Measurements from ENCODE around the gene LDLRAP1. TPM values are rescaled to one million over a fixed set of nuclear protein-coding genes. Genes with fewer than 3 reads are reported as not detected.

LDLRAP1 gene
- total and polyA plus RNA-seq, 9 of the 15 experiments (the other 6 are each of a cell fraction or from before 2014, with no cell fraction given) = 0.56 to 29.6 (median 16.2) TPM

- TF ChIP-seq THAP12 (CRISPR knock-in tag; IDR thresholded peaks at IDR 0.05) (no peak), YBX1 (IDR thresholded peaks at IDR 0.05) (no peak), GTF2E2 (tag; IDR thresholded peaks at IDR 0.05) (no peak), ZNF785 (CRISPR knock-in tag; IDR thresholded peaks at IDR 0.05) (no peak), ZNF224 (CRISPR knock-in tag; IDR thresholded peaks at IDR 0.05) (no peak), ZNF589 (CRISPR knock-in tag; IDR thresholded peaks at IDR 0.05; ENCODE audit: low read depth) (no peak), C11orf30 (IDR thresholded peaks at IDR 0.05; ENCODE audit: low read depth) (no peak), NFIC (IDR thresholded peaks at IDR 0.05) (peak; percentile 96), BCOR (IDR thresholded peaks at IDR 0.05) (peak; percentile 98), DPF2 (IDR thresholded peaks at IDR 0.05) (peak; percentile 36; the same call in 1 of the 2 replicates), COPS2 (conservative IDR thresholded peaks at IDR 0.05) (no peak), ZNF274 (IDR thresholded peaks at IDR 0.05; ENCODE audit: borderline replicate concordance, low read depth, low read length) (no peak), NFIX (CRISPR knock-in tag; IDR thresholded peaks at IDR 0.05; ENCODE audit: low read depth) (peak; percentile 47; the same call in 1 of the 2 replicates), STAT5A (IDR thresholded peaks at IDR 0.05; ENCODE audit: borderline replicate concordance, low read length) (no peak), GTF3C2 (IDR thresholded peaks at IDR 0.05; ENCODE audit: borderline replicate concordance, extremely low read depth, insufficient read length) (no peak), ZNF263 (CRISPR knock-in tag; IDR thresholded peaks at IDR 0.05; ENCODE audit: borderline replicate concordance) (no peak), RBM34 (IDR thresholded peaks at IDR 0.05; ENCODE audit: borderline replicate concordance, insufficient read depth, low read length) (no peak), ZBTB11 (CRISPR knock-in tag; IDR thresholded peaks at IDR 0.05) (no peak), JUND (IDR thresholded peaks at IDR 0.05; ENCODE audit: borderline replicate concordance, low read depth, low read length) (no peak), JUND (tag; IDR thresholded peaks at IDR 0.05; ENCODE audit: borderline replicate concordance, low read depth, low read length) (0 out of 3 replicates have a peak, but pooled peaks have one; percentile 34)
These were observed 18.9 kb downstream of the LDLRAP1 start (continued) for GRCh38 chr1:25562101-25562927.

Measured in K562 (cell line).